Ammon's horn (tissue), 1 donor: ENCODE data around the gene MVB12B.
A peak's percentile ranks its signal among the peaks of the same experiment; 100 is the strongest.
"Not testable (repeated sequence)": the region's sequence is repeated elsewhere in the genome, so short reads cannot be mapped to it uniquely, and the experiment has no call there.

Source experiments
- DNase-seq: peaks from one replicate; pipeline ENCODE4 v3.0.0-alpha.2; 2016; ENCODE audit warnings: low spot score

MVB12B gene

DNA sequence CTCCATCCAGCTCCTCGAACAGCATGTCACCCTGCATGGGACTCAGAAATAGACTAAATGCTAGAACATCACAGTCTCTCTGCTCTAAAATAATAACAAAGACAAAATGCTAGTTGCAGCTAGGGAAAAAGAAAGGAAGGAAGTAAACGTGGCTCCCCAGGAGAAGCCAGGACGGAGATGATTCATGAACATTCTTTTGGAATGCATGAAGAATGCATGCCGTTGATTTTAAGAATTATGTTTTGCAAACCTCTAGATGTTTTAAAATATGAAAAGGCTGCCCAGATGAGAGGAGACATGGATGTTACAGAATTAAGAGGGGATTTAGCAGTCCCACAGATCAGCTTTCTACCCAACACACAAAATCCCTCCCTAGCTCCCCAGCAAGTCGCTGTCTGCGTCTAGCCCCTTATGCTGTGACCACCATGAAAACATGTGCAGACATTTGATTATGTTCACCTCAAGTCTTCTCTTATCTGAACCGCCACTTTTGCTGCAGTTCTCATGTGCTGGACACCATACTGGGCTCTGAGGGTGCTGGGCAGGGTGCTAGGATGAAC is 147.7 kb downstream of the MVB12B start:
- no peak for DNase-seq

DNA sequence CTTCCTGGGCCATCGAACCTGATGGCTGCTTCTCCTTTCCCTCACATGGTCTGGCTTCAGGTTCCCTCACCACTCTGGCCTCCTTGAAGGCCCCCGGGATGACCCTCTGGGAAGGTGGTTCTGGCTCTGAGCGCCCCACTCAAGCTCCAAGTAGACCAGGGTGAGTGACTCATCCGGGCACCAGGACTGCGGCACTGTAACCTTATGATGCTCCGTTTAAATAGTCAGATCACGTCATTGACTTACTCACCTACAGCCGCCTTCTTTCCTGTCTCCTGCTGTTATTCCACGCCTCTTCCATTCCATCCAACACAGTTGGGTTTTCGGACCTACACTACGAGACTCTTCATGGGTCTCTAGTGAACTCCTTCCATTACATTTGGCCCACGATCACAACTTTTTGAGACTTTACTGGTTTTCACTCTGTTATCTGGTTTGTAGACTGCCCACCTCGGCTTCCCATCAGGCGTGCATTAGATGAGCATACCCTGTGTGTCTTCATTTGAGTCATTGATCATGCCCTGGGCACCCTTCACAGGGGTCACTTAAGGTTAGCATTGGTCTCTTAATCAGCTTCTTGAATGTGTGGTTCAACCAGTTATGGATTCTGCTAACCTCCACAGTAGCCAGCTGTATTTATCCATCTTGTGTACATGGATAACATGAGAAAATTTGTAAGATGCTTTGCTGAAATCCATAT is 148.3 kb downstream of the MVB12B start:
- DNase-seq, result no peak

DNA sequence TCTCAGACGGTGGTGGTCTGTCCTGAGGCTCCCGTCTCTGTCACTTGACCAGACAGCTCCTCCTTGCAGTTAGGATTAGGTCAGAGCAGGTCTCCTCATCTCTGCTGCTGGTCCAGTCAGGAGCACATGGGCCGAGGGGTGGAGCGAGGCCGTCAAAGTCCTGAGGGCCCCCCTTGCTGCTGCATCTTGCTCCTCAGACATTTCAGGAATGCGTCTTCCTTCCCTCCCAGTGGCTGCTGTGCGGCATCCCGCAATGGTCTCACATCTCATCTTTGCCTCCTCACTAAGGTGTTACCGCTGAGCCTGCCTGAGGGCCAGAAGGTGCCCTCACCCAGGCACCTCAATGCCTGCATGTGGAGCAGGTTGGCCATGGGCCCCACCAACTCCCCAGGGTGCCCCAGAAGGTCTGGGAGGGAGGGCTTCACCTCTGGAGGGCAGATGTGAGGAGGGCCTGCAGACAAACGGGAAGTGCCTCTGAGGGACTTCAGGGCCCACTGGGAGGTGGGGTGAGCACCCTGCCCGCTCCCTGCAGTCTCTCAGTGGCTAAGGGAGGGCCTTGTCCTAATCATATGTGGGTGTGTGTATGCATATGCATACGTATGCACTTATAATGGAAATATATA is 149.4 kb downstream of the MVB12B start:
- no peak for DNase-seq

DNA sequence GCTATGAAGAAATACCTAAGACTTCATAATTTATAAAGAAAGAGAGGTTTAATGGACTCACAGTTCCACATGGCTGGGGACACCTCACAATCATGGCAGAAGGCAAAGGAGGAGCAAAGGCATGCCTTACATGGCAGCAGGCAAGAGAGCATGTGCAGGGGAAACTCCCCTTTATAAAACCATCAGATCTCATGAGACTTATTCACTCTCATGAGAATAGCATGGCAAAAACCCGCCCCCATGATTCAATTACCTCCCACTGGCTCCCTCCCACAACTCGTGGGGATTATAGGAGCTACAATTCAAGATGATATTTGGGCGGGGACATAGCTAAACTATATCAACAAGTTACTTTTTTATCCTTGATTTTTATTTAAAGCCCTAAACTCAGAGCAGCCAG is 150.8 kb downstream of the MVB12B start:
- DNase-seq, result not testable (repeated sequence)

DNA sequence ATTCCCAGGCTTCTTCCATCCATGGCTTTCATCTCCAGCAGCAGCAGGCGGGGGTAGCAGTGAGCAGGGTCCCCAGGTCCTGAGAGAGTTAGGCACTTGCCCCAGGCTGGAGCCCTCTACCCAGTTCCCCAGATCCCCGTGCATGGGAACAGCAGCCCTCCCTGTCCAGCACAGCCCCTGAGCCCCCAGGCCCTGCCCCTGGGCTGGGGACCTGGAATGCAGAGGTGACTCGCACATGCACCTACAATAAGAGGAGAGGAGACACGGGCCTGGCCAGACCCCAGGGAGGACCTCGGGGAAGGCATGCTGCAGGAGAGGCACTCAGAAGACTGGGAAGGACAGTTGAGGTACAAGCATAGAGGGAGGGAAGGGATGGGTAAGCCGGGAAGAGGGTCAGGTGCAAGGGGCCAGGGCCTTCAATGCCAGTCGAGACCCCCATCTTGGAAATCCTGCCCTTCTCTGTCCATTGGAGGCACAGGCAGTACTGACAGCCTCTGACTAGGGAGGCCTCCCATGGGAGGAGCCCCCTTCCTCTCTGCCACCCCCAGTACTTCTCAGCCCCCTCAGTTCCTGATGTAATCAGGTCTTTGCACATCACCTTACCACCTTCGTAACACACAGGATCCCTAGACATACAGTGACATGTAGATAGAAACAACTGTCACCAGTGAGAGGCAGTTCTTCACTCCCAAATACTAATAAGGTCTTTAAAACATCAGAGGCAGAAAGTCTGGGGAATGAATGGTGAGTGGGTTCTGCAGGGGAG is 151.8 kb downstream of the MVB12B start:
- no peak for DNase-seq

DNA sequence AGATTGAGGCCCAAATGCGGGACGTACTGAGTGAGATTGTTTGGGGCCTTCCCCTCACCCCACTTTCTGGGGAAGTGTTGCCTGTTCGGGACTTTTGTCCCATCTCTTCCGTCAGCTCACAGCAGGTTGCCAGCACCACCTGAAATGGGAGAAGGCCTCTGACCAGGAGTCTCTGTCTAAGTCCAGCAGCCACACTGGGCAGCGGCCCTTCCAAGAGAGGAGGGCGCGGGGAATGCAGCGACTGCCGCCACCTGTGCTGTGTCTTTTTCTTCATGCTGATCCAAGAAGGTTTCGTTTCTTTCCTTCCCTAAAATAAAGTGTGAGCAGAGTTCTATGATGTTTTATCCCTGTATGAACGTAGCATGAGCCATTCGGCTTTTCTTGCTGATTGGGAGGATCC is 152.9 kb downstream of the MVB12B start:
- DNase-seq, result no peak

DNA sequence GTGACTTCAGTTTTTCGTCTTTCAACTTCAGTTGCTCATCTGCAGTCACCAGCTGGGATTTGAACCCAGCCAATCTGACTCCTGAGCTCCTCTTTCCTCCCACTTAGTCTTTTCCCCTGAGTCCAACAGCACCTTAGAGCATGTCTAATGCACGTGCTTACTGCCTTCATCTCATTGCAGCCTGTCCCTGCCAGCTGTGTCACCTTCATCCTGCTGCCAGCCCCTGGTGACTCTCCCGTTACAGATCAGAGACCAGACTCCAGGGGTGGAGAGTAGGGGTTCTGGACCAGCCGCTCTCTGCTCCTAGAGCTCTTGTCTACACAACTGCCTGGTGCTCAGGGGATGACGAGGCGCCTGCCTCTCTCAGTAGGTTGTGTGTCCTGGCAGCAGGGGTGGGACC is 154.2 kb downstream of the MVB12B start:
- no peak for DNase-seq

DNA sequence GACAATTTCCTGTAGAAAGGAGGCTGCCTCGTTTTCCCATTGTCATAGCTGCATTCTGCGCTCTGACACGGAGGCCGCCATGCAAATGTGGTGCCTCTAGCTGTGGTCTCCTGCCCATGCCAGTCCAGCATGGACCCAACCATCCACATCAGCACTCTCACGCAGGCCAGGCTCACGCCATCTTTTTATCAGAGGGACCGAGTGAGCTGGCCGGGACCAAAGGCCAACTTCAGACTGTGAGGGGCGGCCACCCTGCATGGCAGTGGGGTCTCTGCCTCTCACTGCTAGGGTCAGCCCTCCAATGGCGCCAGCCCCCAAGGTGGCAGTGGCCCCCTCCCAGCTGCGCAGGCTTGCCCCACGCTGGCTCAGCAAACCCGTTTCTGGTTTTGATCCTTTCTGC is 155.2 kb downstream of the MVB12B start:
- no peak for DNase-seq

DNA sequence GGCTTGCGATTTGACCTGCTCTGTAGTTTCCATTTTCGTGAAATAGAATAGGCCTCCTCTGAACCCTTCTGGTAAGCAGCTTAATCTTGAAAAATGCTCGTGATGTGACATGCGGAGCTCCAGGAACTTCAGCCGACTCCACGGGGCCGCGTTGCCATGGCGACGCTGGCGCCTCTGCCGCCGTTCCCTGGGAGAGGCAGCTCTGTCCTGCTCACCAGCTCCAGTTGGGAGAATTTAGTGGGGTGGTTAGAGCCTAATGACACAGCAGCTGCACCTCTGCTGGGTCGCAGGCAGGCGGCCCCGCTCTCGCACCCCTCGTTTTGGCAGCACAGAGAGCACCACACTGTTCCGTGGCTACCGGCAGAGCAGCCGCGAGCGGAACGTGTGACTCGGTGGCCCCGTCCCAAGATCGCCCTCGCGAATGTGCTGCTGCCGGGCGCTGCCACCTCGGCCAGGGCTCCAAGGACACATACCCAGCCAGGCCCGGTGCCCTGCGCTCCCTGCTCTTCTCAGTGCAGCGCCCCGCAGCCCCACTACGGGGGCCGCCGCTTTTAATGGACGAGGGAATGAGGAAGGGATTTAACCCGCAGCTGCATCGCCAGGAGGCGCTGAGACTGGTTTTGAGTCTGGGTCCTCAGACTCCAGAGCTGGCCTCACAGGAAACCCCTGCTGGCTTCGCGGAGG is 155.9 kb downstream of the MVB12B start:
- DNase-seq, result peak; percentile 84

DNA sequence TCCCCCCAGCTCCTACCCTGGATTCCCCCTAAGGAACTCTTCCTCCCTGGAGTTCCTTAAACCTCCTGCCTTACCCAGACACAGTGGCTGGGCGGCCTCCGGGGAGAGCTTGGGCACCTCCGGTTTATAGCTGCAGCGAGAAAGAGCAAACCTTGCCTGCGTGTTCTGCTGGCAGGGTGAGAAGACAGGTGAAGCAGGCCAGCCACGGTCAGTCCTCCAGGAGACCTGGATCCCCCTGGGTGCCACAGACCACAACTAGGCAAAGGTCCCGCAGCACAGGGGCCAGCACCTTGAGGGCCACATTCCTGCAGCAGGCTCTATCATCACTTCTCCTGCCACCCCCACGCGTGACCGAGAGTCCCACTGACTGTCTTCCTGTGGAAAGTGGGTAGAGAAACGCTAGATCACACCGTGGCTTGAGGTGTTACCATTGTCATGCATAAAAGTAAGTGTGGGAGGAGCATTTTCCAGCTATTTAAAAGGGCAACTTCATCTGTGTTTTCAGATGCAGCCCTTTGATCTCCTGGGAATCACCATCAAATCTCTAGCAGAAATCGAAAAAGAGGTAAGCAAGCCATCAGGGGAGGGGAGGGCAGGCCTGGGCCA is 156.9 kb downstream of the MVB12B start:
- DNase-seq, result no peak

DNA sequence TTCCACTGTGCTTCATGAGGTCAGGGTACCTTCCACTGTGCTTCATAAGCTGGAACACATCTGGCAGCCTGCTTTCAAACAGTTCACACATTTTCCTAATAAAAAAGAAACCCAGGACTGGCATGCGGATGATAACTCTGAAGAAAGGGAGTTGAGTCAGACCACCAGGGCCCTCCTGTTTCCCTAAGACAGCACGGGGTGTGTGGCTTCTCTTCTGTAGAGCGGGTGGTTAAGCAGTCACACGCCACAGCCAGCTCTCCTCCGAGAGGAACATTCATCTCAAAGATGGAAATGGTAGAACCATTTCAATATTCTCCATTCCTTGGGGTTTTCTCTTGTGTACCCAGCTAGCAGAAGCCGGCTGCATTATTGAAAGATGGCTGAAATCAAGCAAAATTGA is 159.0 kb downstream of the MVB12B start:
- DNase-seq, result no peak

DNA sequence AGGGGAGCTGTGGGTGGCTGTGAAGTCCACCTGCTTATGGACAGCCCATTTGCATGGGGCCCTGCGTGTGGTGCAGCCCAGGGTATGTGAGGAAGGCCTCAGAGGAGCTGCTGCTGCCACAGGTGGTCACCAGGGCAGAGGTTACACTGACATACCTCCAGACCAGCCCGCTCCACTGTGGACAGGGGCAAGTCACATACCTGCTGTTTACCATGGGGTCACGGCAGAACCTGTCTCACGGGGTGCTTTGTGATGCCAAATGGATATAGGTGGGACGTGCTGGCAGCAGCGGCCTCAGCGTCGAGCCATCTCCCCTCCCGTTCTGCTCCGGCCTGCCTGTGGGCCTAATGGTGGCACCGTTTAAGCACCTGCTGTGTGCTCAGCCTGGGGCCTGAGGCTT is 159.6 kb downstream of the MVB12B start:
- DNase-seq, result no peak

DNA sequence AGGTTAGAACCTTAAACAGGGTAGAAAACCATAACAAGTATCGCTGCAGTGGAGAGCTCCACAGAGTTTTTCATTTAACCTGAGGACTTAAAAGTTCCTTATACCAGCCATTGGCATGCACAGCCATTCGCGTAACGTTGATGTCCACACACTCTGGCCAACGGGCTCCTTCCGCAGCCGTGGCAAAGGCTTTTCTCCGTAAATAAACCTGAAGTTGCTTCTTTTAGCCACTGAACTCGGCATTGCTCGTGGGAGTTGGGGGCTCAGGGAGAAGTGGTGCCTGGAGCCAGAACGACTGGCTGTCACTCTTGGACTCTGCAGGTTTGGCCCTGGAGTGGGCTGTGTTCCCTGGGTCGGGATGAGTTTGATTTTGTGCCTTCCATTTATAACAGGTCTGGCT is 161.2 kb downstream of the MVB12B start:
- DNase-seq, result no peak

DNA sequence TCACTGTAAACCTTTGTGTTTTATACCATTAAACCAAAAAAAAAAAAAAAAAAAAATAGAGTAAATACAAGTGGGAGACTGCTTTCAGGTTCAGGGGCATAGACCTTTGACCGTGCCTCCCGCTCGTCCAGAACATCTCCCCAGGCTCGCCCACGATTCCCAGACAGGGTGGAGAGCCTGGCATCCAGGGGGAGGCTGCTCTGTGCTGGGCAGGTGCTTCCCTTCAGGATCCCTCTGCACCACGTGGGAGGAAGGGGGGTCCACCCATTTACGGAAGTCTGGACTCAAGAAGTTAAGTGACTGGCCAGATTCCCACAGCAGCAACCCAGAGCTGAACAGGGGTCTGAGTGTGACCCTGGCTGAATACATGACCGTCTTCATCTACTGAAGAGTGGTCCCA is 161.7 kb downstream of the MVB12B start:
- DNase-seq, result no peak

DNA sequence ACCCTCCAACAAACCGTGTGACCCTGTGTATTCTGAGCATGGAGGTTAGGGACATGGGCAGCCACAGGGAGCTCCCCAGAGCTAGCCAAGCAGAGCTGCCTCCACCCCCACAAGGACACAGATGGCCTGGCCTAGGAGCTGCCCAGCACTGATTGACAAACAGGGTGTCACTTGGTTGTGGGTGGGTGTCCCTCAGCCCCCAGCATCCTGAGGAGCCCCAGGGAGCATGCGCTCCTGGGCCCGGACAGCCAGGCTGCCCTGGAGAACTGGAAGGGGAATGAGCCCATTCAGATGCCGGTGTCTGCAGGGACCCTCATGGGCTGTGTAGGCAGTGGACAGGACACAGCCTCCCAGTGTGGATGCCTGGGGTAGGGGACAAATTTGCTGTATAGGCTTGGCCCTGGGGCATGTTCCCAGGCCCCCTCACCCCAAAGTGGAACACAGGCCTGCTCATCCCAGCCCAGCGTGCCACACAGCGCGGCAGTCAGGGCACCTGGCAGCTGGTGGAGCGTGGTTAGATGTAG is 162.3 kb downstream of the MVB12B start:
- no peak for DNase-seq

DNA sequence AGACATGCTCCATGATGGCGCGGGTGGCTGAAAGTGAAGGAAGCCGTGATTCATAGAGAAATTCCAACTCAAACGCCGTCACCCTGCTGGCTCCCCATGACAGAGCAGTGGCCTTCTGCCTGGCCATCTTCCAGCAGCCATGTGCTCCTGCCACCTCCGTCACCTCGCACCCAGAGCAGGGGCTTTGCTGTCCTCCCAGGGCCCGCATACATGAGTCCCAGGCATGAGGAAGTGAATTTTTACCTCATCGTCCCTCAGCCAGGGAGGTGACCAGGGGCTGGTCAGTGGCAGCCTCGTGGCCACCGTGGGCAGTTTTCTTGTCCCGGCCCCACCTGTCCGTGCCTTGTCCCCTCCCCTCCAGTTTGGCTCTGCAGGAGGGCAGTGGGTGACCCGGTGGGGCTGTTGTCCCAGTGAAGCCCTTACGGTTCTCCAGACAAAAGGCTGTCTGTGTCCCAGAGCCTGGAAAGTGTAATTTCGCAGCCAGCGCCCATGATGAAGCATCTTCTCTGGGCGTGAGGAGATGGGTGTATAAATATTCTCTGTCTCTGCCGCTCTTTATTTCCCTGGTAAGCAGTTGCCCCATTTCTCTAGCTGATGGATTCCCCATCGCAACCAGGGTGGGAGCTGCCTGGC is 163.1 kb downstream of the MVB12B start:
- DNase-seq, result no peak

DNA sequence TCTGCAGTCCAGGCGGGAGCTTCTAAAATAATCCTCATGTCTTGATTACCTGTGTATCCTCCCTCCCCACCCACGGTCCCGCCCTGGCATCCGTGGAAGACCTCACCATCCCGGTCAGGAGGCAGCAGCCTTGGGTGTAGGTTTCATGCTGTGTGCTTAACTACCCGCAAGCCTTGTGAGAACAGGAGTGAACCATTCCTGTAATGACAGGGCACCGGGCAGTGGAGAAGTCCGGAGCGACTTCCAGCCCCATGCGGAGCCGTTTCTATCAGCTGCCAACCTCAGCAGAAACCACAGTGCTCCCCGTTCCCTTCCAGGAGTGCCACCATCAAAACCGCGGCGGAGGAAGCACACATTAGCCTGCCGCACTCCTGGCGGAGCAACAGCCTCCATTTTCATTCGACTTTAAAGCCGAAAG is 163.6 kb downstream of the MVB12B start:
- no peak for DNase-seq

DNA sequence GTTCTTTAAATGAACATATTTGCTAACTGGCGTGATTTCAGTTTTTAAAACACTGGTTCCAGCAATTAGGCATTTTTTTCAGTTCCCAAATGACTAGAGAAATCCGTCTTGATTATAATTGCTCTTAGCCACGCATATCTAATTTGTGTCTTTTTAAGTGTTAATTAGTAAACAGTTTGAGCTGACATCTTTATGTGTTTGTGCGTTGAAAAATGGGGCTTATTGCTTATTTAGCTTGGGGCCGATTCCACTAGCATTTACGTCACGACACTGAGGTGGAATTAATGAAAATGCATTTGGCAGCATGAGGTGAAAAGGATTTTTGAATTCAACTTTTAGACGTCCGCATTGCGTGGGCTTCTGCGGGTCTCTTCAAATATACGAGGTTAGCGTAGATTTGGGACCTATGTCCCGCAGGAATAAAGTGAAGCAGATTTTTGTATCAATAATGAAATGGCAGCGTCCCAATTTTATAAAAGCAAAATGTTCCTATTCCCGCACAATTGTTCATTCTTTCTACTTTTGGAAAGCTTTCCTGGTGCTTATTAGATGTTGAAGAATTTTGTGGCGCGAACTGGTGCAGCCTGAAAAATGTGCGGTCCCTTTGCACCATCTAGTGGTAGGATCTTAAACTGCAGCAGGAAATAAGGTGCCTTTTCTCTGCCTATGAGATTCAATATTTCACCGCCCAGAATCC is 164.4 kb downstream of the MVB12B start:
- peak; percentile 88 for DNase-seq

DNA sequence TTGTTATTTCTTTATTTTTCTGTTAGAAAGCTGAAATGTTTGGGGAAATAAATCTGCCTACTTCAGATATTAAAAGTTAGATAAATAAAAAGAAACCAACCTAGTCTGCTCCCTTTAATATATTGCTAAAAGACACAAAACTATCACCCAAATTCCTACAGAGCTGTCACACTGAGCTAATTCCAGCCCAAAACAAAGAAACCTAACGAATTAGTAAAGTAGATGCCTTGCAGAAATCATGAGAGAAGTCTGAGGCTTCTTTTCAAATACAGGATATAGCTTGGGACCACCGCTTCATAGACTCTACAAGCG is 164.9 kb downstream of the MVB12B start:
- no peak for DNase-seq

DNA sequence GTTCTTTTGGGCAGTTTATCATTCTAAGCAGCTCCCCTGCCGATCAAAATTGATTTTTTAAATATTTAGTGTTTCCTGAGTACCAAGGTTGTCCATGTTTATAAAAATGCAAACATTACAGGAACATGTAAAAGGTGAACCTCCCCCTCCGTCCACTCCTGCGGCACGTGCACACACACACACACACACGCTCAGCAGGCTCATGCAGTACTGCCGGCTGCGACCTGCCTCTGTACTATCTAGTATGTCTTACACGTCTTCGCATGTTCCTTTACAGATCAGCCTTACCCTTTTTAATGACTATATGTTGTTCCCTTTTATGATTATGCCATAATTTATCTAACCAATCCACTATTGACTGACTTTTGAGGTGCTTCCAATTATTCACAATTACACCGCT is 165.3 kb downstream of the MVB12B start:
- no peak for DNase-seq

DNA sequence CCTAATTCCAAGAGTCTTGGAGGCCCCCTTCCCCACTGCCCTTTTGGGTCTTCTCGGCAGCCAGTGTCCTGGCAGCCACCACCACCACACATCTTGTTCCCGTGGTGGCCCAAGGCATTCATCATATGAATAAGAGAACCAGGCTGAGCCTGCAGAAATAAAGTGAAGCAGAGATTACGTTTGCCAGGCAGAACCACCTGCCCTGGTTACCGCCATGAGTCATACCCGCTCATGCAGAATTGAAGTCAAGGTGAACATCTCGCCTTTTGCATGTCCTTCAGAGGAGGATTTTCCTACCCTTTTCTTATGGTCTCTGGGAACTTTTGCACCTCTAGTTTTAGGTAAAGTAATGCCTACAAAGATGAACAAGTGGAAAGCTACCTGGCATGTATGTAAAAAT is 167.6 kb downstream of the MVB12B start:
- no peak for DNase-seq
